NCI-H128 (cell line): ENCODE measurements around the gene TNS3.

ENCODE experiments used
- DNase-seq: peaks from one replicate; lab custom pipeline; 2025; ENCODE audit not compliant: unreplicated experiment; lab: John Stamatoyannopoulos, UW

TNS3 gene

GRCh38 chr7:47355684-47356083 lies 226.2 kb downstream of the TNS3 start:
- no peak for DNase-seq

GRCh38 chr7:47354831-47355541 lies 226.9 kb downstream of the TNS3 start:
- no peak for DNase-seq

- no peak for DNase-seq
Measured at GRCh38 chr7:47354071-47354470, 227.8 kb downstream of the TNS3 start.

- DNase-seq: no peak
Measured at GRCh38 chr7:47352394-47352968, 229.4 kb downstream of the TNS3 start.

- DNase-seq: no peak
Measured at GRCh38 chr7:47351233-47352154, 230.4 kb downstream of the TNS3 start.

GRCh38 chr7:47350425-47350824 lies 231.5 kb downstream of the TNS3 start:
- no peak for DNase-seq

- no peak for DNase-seq
Measured at GRCh38 chr7:47349401-47349800, 232.5 kb downstream of the TNS3 start.

- no peak for DNase-seq
Measured at GRCh38 chr7:47347816-47348385, 234.0 kb downstream of the TNS3 start.

GRCh38 chr7:47347346-47347745 lies 234.6 kb downstream of the TNS3 start:
- DNase-seq: no peak

GRCh38 chr7:47346377-47346914 lies 235.5 kb downstream of the TNS3 start:
- no peak for DNase-seq

GRCh38 chr7:47345857-47346298 lies 236.0 kb downstream of the TNS3 start:
- no peak for DNase-seq

GRCh38 chr7:47344171-47344955 lies 237.5 kb downstream of the TNS3 start:
- no peak for DNase-seq

GRCh38 chr7:47343061-47343455 lies 238.9 kb downstream of the TNS3 start:
- no peak for DNase-seq

GRCh38 chr7:47342296-47343060 lies 239.4 kb downstream of the TNS3 start:
- DNase-seq: no peak

- no peak for DNase-seq
Measured at GRCh38 chr7:47340517-47340916, 241.4 kb downstream of the TNS3 start.

- no peak for DNase-seq
Measured at GRCh38 chr7:47338026-47338425, 243.9 kb downstream of the TNS3 start.

- no peak for DNase-seq
Measured at GRCh38 chr7:47337531-47337930, 244.4 kb downstream of the TNS3 start.

GRCh38 chr7:47336472-47337425 lies 245.2 kb downstream of the TNS3 start:
- no peak for DNase-seq
